Fibroblast of upper back skin (primary cell): Measurements from ENCODE around the gene FBP1.
A peak's percentile ranks its signal among the peaks of the same experiment; 100 is the strongest.
"Not testable (repeated sequence)": the region's sequence is repeated elsewhere in the genome, so short reads cannot be mapped to it uniquely, and the experiment has no call there.

Experiments
- DNase-seq: peaks from one replicate; pipeline ENCODE4 v3.0.0-alpha.2; 2013

The FBP1 gene

GRCh38 chr9:94568250-94568889, 70.9 kb downstream of the FBP1 start:
- no peak for DNase-seq

DNA sequence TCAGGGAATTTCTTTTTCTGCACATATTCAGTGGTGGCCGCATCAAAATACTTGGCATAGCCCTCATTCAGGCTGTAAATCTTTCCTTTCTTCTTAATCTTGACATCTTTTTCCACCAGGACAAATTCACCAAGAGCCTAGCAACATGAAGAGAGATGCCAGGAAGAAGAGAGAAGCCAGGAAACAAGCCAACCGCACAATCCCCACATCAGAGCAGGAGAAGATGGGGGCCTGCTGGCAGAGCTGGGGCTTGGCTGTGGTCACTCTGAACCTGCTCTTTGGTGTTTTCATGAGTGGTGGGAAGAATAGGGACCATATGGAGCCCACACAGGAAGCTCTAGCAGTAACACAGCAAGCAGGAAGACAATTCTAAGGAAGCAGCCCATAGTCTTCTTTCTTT, 72.0 kb downstream of the FBP1 start:
- DNase-seq: no peak

- DNase-seq: no peak
Observed at GRCh38 chr9:94566550-94566949, 72.8 kb downstream of the FBP1 start.

GRCh38 chr9:94564279-94564678, 75.0 kb downstream of the FBP1 start:
- DNase-seq: not testable (repeated sequence)

DNA sequence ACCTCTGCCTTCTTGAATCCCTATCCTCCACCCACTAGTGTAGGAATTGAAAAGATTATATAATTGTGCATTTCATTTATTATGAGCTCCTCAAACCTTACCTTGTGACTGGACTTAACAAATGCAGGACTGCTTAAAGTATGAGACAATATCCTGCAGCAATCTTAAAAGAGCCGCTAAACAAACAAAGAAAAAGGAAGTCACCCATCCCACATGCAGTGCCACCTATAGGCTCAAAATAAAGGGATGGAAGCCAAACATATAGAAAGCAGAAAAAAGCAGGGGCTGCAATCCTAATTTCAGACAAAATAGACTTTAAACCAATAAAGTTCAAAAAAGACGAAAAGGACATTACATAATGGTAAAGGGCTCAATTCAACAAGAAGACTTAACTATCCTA, 75.8 kb downstream of the FBP1 start:
- DNase-seq: no peak

DNA sequence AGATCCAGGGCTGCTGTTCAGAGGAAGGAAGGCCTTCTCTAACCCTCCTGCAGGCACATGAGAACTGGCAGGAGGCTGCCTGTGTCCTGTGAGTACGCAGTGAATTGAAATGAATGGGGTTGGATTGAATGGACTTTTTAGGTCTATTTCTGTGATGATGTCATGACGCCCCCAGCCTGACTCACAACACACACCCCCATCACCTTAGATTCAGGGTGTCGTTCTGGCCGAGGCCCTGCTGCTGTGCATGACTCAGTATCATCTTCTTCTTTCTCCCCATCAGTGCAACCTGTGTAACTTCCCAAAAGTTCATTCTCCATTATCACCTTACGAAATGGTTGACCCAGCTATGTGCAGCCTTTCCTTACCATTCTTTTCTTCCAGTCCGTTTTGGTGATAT, 79.1 kb downstream of the FBP1 start:
- DNase-seq: no peak

- no peak for DNase-seq
Observed at GRCh38 chr9:94557376-94557775, 81.9 kb downstream of the FBP1 start.

DNA sequence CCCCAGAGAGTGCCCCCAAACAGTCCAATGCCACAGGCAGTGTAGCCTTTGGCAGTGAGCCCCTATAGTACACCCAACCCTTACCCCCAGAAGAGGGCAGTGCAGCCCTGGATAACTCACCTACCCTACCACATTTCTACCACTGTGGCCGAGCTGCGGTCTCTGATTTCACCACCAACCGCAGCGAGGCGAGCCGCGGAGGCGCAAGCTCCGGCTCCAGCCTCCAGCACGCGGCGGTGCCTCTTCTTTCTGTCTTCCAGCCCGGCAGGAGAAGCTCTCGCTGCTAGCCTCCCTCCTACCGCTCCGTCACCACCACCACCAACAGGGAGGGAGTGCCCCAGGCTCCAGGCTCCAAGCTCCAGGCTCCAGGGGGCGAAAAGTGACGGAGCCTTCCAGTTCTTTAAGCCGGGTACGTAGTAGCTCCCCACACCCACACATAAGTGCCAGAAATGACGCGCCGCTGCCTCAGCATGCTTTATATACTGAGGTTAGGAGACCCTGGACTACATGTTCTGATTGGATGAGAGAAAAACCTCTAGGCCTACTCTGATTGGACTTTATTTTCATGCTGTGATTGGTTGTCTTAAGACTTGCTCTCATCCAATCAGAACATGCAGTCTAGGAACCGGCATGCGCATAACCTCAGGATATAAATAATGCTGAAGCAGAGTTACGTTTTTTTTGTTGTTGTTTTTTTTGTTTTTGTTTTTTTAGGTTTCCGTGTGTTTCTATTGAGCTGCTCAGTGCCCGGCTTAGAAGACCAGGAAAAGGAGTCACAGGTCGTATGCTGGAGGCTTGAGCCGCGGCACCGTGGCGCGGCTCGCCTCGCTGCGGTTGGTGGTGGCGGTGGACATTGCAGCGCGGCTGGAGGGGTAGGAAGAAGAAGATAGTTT, 84.6 kb downstream of the FBP1 start, which contains the start of gene PCAT7:
PCAT7 (plus strand) TSS at position 645 of the 893 bp plus-strand sequence.
- DNase-seq: peak; percentile 49

GRCh38 chr9:94554078-94554438, 85.3 kb downstream of the FBP1 start:
- no peak for DNase-seq
